H9 (cell line): ENCODE measurements around the gene SACM1L. TPM values are rescaled to one million over a fixed set of nuclear protein-coding genes. Genes with fewer than 3 reads are reported as not detected.

Source experiments
- DNase-seq: peaks from one replicate; pipeline ENCODE4 v3.0.0-alpha.2; 2017
- H2AFZ ChIP-seq: one replicate; pipeline ENCODE4 v1.6.1; 2013; ENCODE audit warnings: mild to moderate bottlenecking, low read length, control low read depth, moderate library complexity
- H2AK5ac ChIP-seq: 2 replicates; pipeline ENCODE4 v1.6.1; 2013; ENCODE audit warnings: low read length, control low read depth, mixed read lengths; ENCODE audit not compliant: insufficient read length
- H2BK120ac ChIP-seq: one replicate; pipeline ENCODE4 v1.6.1; 2013; ENCODE audit warnings: low read depth, mild to moderate bottlenecking, low read length, control low read depth, inconsistent platforms; ENCODE audit not compliant: poor library complexity, severe bottlenecking
- H2BK12ac ChIP-seq: 2 replicates; pipeline ENCODE4 v1.6.1; 2013; ENCODE audit warnings: low read length, control low read depth, mixed read lengths, low read depth; ENCODE audit not compliant: insufficient read length
- H2BK15ac ChIP-seq: 2 replicates; pipeline ENCODE4 v1.6.1; 2013; ENCODE audit warnings: low read depth, low read length, control low read depth
- H2BK20ac ChIP-seq: one replicate; pipeline ENCODE4 v1.6.1; 2013; ENCODE audit warnings: low read depth, mild to moderate bottlenecking, low read length, control low read depth, inconsistent platforms; ENCODE audit not compliant: poor library complexity, severe bottlenecking
- H2BK5ac ChIP-seq: 2 replicates; pipeline ENCODE4 v1.6.1; 2013; ENCODE audit warnings: low read length, control low read depth, mixed read lengths; ENCODE audit not compliant: insufficient read length
- H3K14ac ChIP-seq: 2 replicates; pipeline ENCODE4 v1.6.1; 2013; ENCODE audit warnings: low read length, control low read depth; ENCODE audit not compliant: insufficient read depth
- H3K18ac ChIP-seq: 2 replicates; pipeline ENCODE4 v1.6.1; 2013; ENCODE audit warnings: low read depth, mild to moderate bottlenecking, mixed read lengths, low read length, control low read depth; ENCODE audit not compliant: insufficient read length
- H3K23ac ChIP-seq: 2 replicates; pipeline ENCODE4 v1.6.1; 2013; ENCODE audit warnings: low read length, control low read depth, mixed read lengths, low read depth; ENCODE audit not compliant: insufficient read length
- H3K23me2 ChIP-seq: 2 replicates; pipeline ENCODE4 v1.6.1; 2013; ENCODE audit warnings: low read depth, mild to moderate bottlenecking, mixed read lengths, low read length, control low read depth; ENCODE audit not compliant: insufficient read length, poor library complexity, severe bottlenecking
- H3K27ac ChIP-seq: 2 replicates; pipeline ENCODE4 v1.5.1; 2013; ENCODE audit warnings: low read length, control low read depth, mixed read lengths, low read depth; ENCODE audit not compliant: insufficient read length
- H3K27me3 ChIP-seq: 2 replicates; pipeline ENCODE4 v1.6.1; 2013; ENCODE audit warnings: low read length, control low read depth, inconsistent platforms; ENCODE audit not compliant: insufficient read depth
- H3K4ac ChIP-seq: 2 replicates; pipeline ENCODE4 v1.6.1; 2013; ENCODE audit warnings: low read depth, mild to moderate bottlenecking, control low read depth, inconsistent platforms, low read length, moderate library complexity
- H3K4me1 ChIP-seq: 2 replicates; pipeline ENCODE4 v1.6.1; 2013; ENCODE audit warnings: low read length, control low read depth, inconsistent platforms; ENCODE audit not compliant: insufficient read depth
- H3K4me2 ChIP-seq: 2 replicates; pipeline ENCODE4 v1.6.1; 2013; ENCODE audit warnings: low read length, control low read depth, mixed read lengths; ENCODE audit not compliant: insufficient read length, insufficient read depth
- H3K56ac ChIP-seq: 2 replicates; pipeline ENCODE4 v1.6.1; 2013; ENCODE audit warnings: low read depth, mild to moderate bottlenecking, mixed read lengths, low read length, control low read depth; ENCODE audit not compliant: insufficient read length
- H3K79me1 ChIP-seq: 2 replicates; pipeline ENCODE4 v1.6.1; 2013; ENCODE audit warnings: low read depth, mild to moderate bottlenecking, moderate library complexity, low read length, control low read depth, inconsistent platforms; ENCODE audit not compliant: insufficient read depth, poor library complexity, severe bottlenecking
- H3K79me2 ChIP-seq: 2 replicates; pipeline ENCODE4 v1.6.1; 2013; ENCODE audit warnings: low read length, control low read depth, inconsistent platforms; ENCODE audit not compliant: insufficient read depth
- H3K9ac ChIP-seq: 2 replicates; pipeline ENCODE4 v1.6.1; 2013; ENCODE audit warnings: low read length, control low read depth, mixed read lengths; ENCODE audit not compliant: insufficient read length; ENCODE audit errors: extremely low read depth
- H3K9me3 ChIP-seq: one replicate; pipeline ENCODE4 v1.6.1; 2013; ENCODE audit warnings: low read depth, low read length, inconsistent platforms; ENCODE audit not compliant: control insufficient read depth
- H3T11ph ChIP-seq: one replicate; pipeline ENCODE4 v1.6.1; 2013; ENCODE audit warnings: mild to moderate bottlenecking, low read length, control low read depth, inconsistent platforms
- H4K20me1 ChIP-seq: one replicate; pipeline ENCODE4 v1.6.1; 2013; ENCODE audit not compliant: control insufficient read depth, insufficient read length, insufficient read depth
- H4K5ac ChIP-seq: 2 replicates; pipeline ENCODE4 v1.6.1; 2013; ENCODE audit warnings: low read depth, mild to moderate bottlenecking, mixed read lengths, low read length, control low read depth; ENCODE audit not compliant: insufficient read length
- H4K8ac ChIP-seq: replicated peaks from 2 replicates; pipeline ENCODE4 v1.6.1; 2013; ENCODE audit warnings: low read length, control low read depth, mixed read lengths, low read depth; ENCODE audit not compliant: insufficient read length
- H4K91ac ChIP-seq: 2 replicates; pipeline ENCODE4 v1.6.1; 2013; ENCODE audit warnings: low read depth, mild to moderate bottlenecking, moderate library complexity, mixed read lengths, low read length, control low read depth; ENCODE audit not compliant: insufficient read length
- H3K27ac Mint-ChIP-seq, 3 experiments: 2 replicates in 2 of 3; 3 replicates in 1 of 3; pipeline ENCODE4 v1.8.0; 2020 to 2021; ENCODE audit warnings: mixed read lengths in 3 of 3, mild to moderate bottlenecking in 1 of 3, moderate library complexity in 1 of 3
- H3K27me3 Mint-ChIP-seq: 2 replicates; pipeline ENCODE4 v1.8.0; 2021; ENCODE audit warnings: low read depth, mild to moderate bottlenecking, moderate library complexity, mixed read lengths
- H3K36me3 Mint-ChIP-seq, 3 experiments: 2 replicates in 2 of 3; 3 replicates in 1 of 3; pipeline ENCODE4 v1.8.0; 2020 to 2021; ENCODE audit warnings: low read depth in 3 of 3, mixed read lengths in 3 of 3; ENCODE audit not compliant: insufficient read depth in 1 of 3
- H3K4me1 Mint-ChIP-seq, 2 experiments: 2 replicates each; pipeline ENCODE4 v1.8.0; 2020; ENCODE audit warnings: mixed read lengths in 2 of 2
- H3K4me3 Mint-ChIP-seq, 2 experiments: 2 replicates in 1 of 2; 3 replicates in 1 of 2; pipeline ENCODE4 v1.8.0; 2020 to 2021; ENCODE audit warnings: mild to moderate bottlenecking in 2 of 2, mixed read lengths in 2 of 2, moderate library complexity in 1 of 2
- H3K9me3 Mint-ChIP-seq, 2 experiments: 2 replicates in 1 of 2; 3 replicates in 1 of 2; pipeline ENCODE4 v1.8.0; 2020; ENCODE audit warnings: mild to moderate bottlenecking in 2 of 2, mixed read lengths in 2 of 2, moderate library complexity in 1 of 2
- CTCF ChIP-seq: fragments of 200-600 bp; sonication (generic); conservative IDR thresholded peaks from 3 replicates; pipeline ENCODE4 v1.8.0; 2021; ENCODE audit warnings: antibody characterized with exemption, mild to moderate bottlenecking
- WGBS: extraction: QIAGEN DNeasy Blood & Tissue Kit; methylation state at CpG from one replicate; pipeline ENCODE4 v1.1.7; 2013; ENCODE audit warnings: missing lambda C conversion rate, low lambda C conversion rate, mixed read lengths; ENCODE audit not compliant: insufficient read length; ENCODE audit errors: extremely low coverage; 5-methylcytosine and 5-hydroxymethylcytosine counted together
- long read RNA-seq: library from polyadenylated mRNA; unstranded; transcript quantifications from one replicate; pipeline ENCODE4 v2.0.0, GENCODE V29; 2020
- total RNA-seq: library from RNA; stranded (reverse); gene quantifications from 2 replicates; pipeline ENCODE4 v1.2.1, GENCODE V29; 2021

Gene SACM1L
- 52.8 and 54.7 TPM in 2 replicates for total RNA-seq
- long read RNA-seq, transcript SACM1L-201 (20 exons, 3,723 nt): major isoform, 91 of 132 reads
- long read RNA-seq, partial matches to known transcripts: 26 of 132 reads
- long read RNA-seq, other reads (novel, unspliced or antisense): 9 of 132 reads

- Histone ChIP-seq H3K56ac (no peak within 1 kb of the TSS), H3K23ac (no peak within 1 kb of the TSS), H2BK20ac (no peak within 1 kb of the TSS), H2BK15ac (no peak within 1 kb of the TSS), H3T11ph (no peak within 1 kb of the TSS), H3K23me2 (peaks cover 6% of the 10 kb centered on the region), H3K79me2 (peaks cover 36% of the 10 kb centered on the region), H3K27ac (peak within 1 kb of the TSS; percentile 35), H2AK5ac (no peak within 1 kb of the TSS), H4K5ac (no peak within 1 kb of the TSS), H3K27me3 (no peaks in the 10 kb centered on the region), H3K79me1 (peaks cover 5% of the 10 kb centered on the region), H3K18ac (peak within 1 kb of the TSS; percentile 71), H4K20me1 (no peaks in the 10 kb centered on the region), H2BK12ac (no peak within 1 kb of the TSS), H2AFZ (peak within 1 kb of the TSS; percentile 17), H4K91ac (no peak within 1 kb of the TSS), H2BK120ac (no peak within 1 kb of the TSS), H3K4me2 (peak within 1 kb of the TSS; percentile 91), H3K4ac (no peak within 1 kb of the TSS), H3K9ac (peak within 1 kb of the TSS; percentile 92), H3K9me3 (no peaks in the 10 kb centered on the region), H4K8ac (no peak within 1 kb of the TSS), H3K4me1 (peaks cover 7% of the 10 kb centered on the region; the same call in 1 of the 2 replicates), H3K14ac (peak within 1 kb of the TSS; percentile 79; the same call in 1 of the 2 replicates), H2BK5ac (no peak within 1 kb of the TSS)
- DNase-seq: peak; percentile 98
- Mint-ChIP-seq H3K4me1 (peaks cover 53% of the 10 kb centered on the region in 2 experiments), H3K27me3 (peaks cover 3% of the 10 kb centered on the region), H3K36me3 (peaks cover 8 to 11% (median 11%) of the 10 kb centered on the region in 3 experiments), H3K4me3 (peak within 1 kb of the TSS; percentile 82 to 89), H3K27ac (peak within 1 kb of the TSS; percentile 97 to 98 (median 97)), H3K9me3 (peaks cover 2 to 4% of the 10 kb centered on the region in 2 experiments; a peak in 3 of 5 replicates)
- no CpG with 5 or more reads among the region's 81 CpGs for WGBS
- TF ChIP-seq CTCF: no peak
Observed at GRCh38 chr3:45688882-45689786, at the start of gene SACM1L. TSS of gene SACM1L (plus strand) at chr3:45689396. CDS start at chr3:45689466, 70 bp downstream.
